ENCODE measurements around the gene MCC. TPM values are rescaled to one million over a fixed set of nuclear protein-coding genes. Genes with fewer than 3 reads are reported as not detected.

Gene MCC
- total RNA-seq, 1 experiment from 2014 or later, result 7.1 TPM

DNA sequence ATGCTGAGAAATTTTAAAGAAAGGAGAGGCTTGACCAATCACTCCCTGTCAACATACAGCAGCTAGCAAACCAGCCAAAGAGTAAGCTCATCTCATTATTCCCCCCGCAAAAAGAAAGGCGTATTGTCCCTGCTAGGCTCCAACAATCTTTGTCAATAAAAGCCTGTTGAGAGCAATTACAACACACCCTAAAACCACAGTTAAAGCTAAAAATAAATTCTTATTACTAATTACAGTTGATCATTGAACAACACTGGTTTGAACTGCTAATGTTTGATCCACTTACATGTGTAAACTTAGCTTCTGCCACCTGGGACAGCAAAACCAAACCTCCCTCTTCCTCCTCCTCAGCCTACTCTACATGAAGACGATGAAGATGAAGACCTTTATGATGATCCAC lies 204.7 kb downstream of the MCC start:
- H3K9me2 ChIP-seq (replicated peaks; ENCODE audit: low read length), result no peaks in the 10 kb centered on the region
- no peaks in the 10 kb centered on the region for H3F3A ChIP-seq (ENCODE audit: low read length, unreplicated experiment)
- no peak overlapping the region for H3K27ac ChIP-seq (ENCODE audit: low read length)
- H2AFZ ChIP-seq (ENCODE audit: low read length), result no peak overlapping the region
- no peaks in the 10 kb centered on the region for H3K4me1 ChIP-seq (ENCODE audit: insufficient read depth, low read length)
- DNase-seq, result no peak
- ChIA-PET POLR2A (ENCODE audit: unreplicated experiment) (no interaction called here), CTCF (no interaction called here)
- no peak overlapping the region for H3K4me2 ChIP-seq (ENCODE audit: low read length)
- intact Hi-C loops (cut with micrococcal nuclease), result no loop called here
- no peaks in the 10 kb centered on the region for H3K27me3 ChIP-seq (ENCODE audit: low read length)
- H3K4me3 ChIP-seq (ENCODE audit: low read length), result no peak overlapping the region
- no peaks in the 10 kb centered on the region for H4K20me1 ChIP-seq (ENCODE audit: low read length)
- no peaks in the 10 kb centered on the region for H3K36me3 ChIP-seq (ENCODE audit: low read depth, low read length)
- no peaks in the 10 kb centered on the region for H3K79me2 ChIP-seq (ENCODE audit: low read length)
- no TSS peak for BruUV-seq (replicated peaks)
- TF ChIP-seq EZH2 (IDR thresholded peaks at IDR 0.05; ENCODE audit: low read length, unreplicated experiment) (no peak), EZH2phosphoT487 (IDR thresholded peaks at IDR 0.05; ENCODE audit: borderline replicate concordance, low read length) (no peak)
- TF ChIP-seq, protein P1, sequence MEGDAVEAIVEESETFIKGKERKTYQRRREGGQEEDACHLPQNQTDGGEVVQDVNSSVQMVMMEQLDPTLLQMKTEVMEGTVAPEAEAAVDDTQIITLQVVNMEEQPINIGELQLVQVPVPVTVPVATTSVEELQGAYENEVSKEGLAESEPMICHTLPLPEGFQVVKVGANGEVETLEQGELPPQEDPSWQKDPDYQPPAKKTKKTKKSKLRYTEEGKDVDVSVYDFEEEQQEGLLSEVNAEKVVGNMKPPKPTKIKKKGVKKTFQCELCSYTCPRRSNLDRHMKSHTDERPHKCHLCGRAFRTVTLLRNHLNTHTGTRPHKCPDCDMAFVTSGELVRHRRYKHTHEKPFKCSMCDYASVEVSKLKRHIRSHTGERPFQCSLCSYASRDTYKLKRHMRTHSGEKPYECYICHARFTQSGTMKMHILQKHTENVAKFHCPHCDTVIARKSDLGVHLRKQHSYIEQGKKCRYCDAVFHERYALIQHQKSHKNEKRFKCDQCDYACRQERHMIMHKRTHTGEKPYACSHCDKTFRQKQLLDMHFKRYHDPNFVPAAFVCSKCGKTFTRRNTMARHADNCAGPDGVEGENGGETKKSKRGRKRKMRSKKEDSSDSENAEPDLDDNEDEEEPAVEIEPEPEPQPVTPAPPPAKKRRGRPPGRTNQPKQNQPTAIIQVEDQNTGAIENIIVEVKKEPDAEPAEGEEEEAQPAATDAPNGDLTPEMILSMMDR (conservative IDR thresholded peaks at IDR 0.05; ENCODE audit: low read depth, low read length), result no peak
- no peak for ATAC-seq
- H3K9me3 ChIP-seq (ENCODE audit: low read length), result no peaks in the 10 kb centered on the region
- H3K9ac ChIP-seq (ENCODE audit: low read length), result no peak overlapping the region

DNA sequence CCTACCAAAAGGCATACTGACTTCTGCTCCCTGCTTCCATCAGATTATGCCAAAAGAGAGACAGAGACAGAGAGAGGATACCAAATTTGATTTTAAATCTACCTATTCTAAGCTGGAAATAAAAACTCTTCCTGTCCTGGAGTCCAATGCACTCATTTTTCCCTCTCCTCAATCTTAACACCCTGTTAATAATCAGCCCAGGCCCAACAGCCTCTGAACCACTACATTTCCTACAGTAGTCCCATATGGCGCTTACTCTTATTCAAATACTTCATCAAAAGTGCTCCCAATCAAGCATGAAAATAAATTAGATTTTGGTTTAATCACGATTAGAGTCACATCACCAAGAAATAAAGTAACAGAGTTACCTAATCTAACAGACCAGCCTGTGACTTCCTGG lies 205.8 kb downstream of the MCC start:
- no peak overlapping the region for H3K4me3 ChIP-seq (ENCODE audit: low read length)
- intact Hi-C loops (cut with micrococcal nuclease), result no loop called here

DNA sequence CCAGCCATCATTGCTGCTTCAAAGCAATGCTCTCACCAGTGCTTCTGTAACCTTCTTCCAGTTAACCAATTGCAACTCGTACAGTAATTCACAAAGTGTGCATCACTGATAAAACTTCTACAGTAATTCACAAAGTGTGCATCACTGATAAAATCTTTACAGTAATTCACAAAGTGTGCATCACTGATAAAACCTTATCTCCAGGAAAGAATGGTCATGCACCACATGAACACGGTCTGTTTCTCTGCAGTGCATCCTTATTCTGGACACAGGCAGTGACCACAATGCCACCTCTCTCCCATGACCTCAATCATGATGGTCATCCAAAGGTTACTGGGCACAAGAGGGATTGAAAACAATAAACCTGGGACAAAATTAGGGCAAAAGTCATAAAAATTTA lies 207.1 kb downstream of the MCC start:
- no peak overlapping the region for H3K4me2 ChIP-seq (ENCODE audit: low read length)
- no TSS peak for BruUV-seq (replicated peaks)
- no peaks in the 10 kb centered on the region for H3F3A ChIP-seq (ENCODE audit: low read length, unreplicated experiment)
- no peak for DNase-seq
- POLR2A ChIA-PET (ENCODE audit: unreplicated experiment), result no interaction called here
- CTCF ChIA-PET, result no interaction called here
- ATAC-seq, result no peak
- intact Hi-C loops (cut with micrococcal nuclease), result no loop called here
- TF ChIP-seq, protein P1 (conservative IDR thresholded peaks at IDR 0.05; ENCODE audit: low read depth, low read length), result no peak
- TF ChIP-seq EZH2 (IDR thresholded peaks at IDR 0.05; ENCODE audit: low read length, unreplicated experiment) (no peak), EZH2phosphoT487 (IDR thresholded peaks at IDR 0.05; ENCODE audit: borderline replicate concordance, low read length) (no peak)
- no peak overlapping the region for H3K9ac ChIP-seq (ENCODE audit: low read length)
- H3K9me3 ChIP-seq (ENCODE audit: low read length), result no peaks in the 10 kb centered on the region
- H3K79me2 ChIP-seq (ENCODE audit: low read length), result no peaks in the 10 kb centered on the region
- H2AFZ ChIP-seq (ENCODE audit: low read length), result no peak overlapping the region
- H4K20me1 ChIP-seq (ENCODE audit: low read length), result no peaks in the 10 kb centered on the region
- no peaks in the 10 kb centered on the region for H3K36me3 ChIP-seq (ENCODE audit: low read depth, low read length)
- H3K27ac ChIP-seq (ENCODE audit: low read length), result no peak overlapping the region
- H3K9me2 ChIP-seq (replicated peaks; ENCODE audit: low read length), result no peaks in the 10 kb centered on the region
- H3K27me3 ChIP-seq (ENCODE audit: low read length), result no peaks in the 10 kb centered on the region
- no peaks in the 10 kb centered on the region for H3K4me1 ChIP-seq (ENCODE audit: insufficient read depth, low read length)
- no peak overlapping the region for H3K4me3 ChIP-seq (ENCODE audit: low read length)

More for the DNA sequence above, 205.8 kb downstream of the MCC start:
- Histone ChIP-seq H3K9ac (ENCODE audit: low read length) (no peak overlapping the region), H3K9me3 (ENCODE audit: low read length) (no peaks in the 10 kb centered on the region), H3K27ac (ENCODE audit: low read length) (no peak overlapping the region), H3K9me2 (replicated peaks; ENCODE audit: low read length) (no peaks in the 10 kb centered on the region), H3K4me2 (ENCODE audit: low read length) (no peak overlapping the region), H3K27me3 (ENCODE audit: low read length) (no peaks in the 10 kb centered on the region), H3K36me3 (ENCODE audit: low read depth, low read length) (no peaks in the 10 kb centered on the region), H4K20me1 (ENCODE audit: low read length) (no peaks in the 10 kb centered on the region), H3K79me2 (ENCODE audit: low read length) (no peaks in the 10 kb centered on the region), H3K4me1 (ENCODE audit: insufficient read depth, low read length) (no peaks in the 10 kb centered on the region), H3F3A (ENCODE audit: low read length, unreplicated experiment) (no peaks in the 10 kb centered on the region), H2AFZ (ENCODE audit: low read length) (no peak overlapping the region)
- POLR2A ChIA-PET (ENCODE audit: unreplicated experiment), result no interaction called here
- no peak for TF ChIP-seq EZH2 (IDR thresholded peaks at IDR 0.05; ENCODE audit: low read length, unreplicated experiment)
- TF ChIP-seq, protein P1 (conservative IDR thresholded peaks at IDR 0.05; ENCODE audit: low read depth, low read length), result no peak
- TF ChIP-seq EZH2phosphoT487 (IDR thresholded peaks at IDR 0.05; ENCODE audit: borderline replicate concordance, low read length), result no peak
- BruUV-seq (replicated peaks), result no TSS peak
- CTCF ChIA-PET, result no interaction called here
- ATAC-seq (no peak), DNase-seq (no peak)

Measured in PC-3 (cell line).